ENCODE data around the gene RARA.

DNA sequence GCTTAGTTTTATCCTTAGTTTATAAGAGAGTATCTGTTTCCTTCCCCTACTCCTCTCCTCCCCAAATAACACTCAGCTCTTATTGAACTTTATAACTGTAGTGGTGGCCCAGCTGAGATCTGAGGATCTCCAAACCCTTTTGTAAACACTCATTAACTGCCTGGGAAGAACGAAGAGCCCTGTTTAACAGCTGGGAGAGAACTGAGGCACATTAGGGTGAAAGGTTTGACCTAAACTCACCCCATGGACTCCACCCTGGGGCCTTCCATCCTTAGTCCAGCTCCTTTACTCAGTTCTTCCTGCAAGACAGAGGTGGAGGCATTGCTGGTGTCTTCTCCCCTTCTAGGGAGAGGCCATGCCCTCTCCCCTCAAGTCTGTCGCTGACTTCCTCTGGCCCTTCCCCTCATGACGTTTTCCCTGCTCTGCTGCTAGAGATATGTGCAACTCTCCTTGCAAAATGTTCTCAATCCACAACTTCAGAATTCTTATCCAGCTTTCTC, 1.2 kb upstream of the RARA start:
- TF ChIP-seq, protein P1, sequence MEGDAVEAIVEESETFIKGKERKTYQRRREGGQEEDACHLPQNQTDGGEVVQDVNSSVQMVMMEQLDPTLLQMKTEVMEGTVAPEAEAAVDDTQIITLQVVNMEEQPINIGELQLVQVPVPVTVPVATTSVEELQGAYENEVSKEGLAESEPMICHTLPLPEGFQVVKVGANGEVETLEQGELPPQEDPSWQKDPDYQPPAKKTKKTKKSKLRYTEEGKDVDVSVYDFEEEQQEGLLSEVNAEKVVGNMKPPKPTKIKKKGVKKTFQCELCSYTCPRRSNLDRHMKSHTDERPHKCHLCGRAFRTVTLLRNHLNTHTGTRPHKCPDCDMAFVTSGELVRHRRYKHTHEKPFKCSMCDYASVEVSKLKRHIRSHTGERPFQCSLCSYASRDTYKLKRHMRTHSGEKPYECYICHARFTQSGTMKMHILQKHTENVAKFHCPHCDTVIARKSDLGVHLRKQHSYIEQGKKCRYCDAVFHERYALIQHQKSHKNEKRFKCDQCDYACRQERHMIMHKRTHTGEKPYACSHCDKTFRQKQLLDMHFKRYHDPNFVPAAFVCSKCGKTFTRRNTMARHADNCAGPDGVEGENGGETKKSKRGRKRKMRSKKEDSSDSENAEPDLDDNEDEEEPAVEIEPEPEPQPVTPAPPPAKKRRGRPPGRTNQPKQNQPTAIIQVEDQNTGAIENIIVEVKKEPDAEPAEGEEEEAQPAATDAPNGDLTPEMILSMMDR (IDR thresholded peaks at IDR 0.05) = no peak
- TF ChIP-seq POLR2A (IDR thresholded peaks at IDR 0.05) = no peak
